Measurements from ENCODE around the gene ILF2.
"Not testable (repeated sequence)": the region's sequence is repeated elsewhere in the genome, so short reads cannot be mapped to it uniquely, and the experiment has no call there.

ILF2 gene

DNA sequence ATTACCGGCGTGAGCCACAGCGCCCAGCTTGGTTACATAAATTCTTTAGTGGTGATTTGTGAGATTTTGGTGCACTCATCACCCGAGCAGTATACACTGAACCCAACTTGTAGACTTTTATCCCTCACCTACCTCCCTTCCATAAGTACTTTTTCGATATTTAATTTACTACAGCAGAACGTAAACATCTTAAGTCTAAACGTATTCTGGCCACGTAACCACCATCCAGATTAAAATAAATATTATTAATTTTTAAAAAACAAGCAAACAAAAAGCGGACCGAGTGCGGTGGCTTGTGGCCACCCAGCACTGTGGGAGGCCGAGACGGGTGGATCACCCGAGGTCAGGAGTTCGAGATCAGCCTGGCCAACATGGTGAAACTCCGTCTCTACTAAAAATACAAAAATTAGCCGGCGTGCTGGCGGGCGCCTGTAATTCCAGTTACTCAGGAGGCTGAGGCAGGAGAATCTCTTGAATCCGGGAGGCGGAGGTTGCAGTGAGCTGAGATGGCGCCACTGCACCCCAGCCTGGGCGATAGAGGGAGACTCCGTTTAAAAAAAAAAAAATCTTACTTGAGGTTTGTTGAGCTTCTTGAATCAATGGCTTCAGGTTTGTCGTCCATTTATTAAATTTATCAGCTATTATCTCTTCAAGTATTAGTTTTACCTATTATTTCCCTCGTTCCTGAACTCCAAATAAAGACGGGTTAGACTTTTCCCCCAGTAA lies 998 bp upstream of the ILF2 start:
- not testable (repeated sequence) for H3K4me1 ChIP-seq (ENCODE audit: control insufficient read depth, insufficient read depth, low read length); H3K9me3 ChIP-seq (ENCODE audit: control insufficient read depth, insufficient read depth, low read depth, low read length)
- POLR2A ChIA-PET = interaction anchor here (0.6 to 2.1 kb wide), 11 partner anchors 12 to 319 kb away, joined by 3 to 12 read pairs (median 3); partner anchors contain the start of genes CHTOP, CREB3L4, GATAD2B and INTS3
- CTCF ChIA-PET = interaction anchor here (0.6 to 1.6 kb wide), 11 partner anchors 11 to 599 kb away, joined by 3 to 11 read pairs (median 3); partner anchors contain the start of gene RAB13
- H3K27ac ChIP-seq (ENCODE audit: extremely low read depth, low read depth, low read length) = peak overlapping the region; percentile 51
- peaks cover 28 to 35% of the 10 kb centered on the region in 2 experiments for H3K36me3 ChIP-seq (ENCODE audit: control insufficient read depth in 2 of 2, insufficient read depth in 1 of 2, low read length in 2 of 2)
- peak overlapping the region; percentile 57 for H3K4me3 ChIP-seq (ENCODE audit: low read depth, low read length)
- TF ChIP-seq BCL11A (tag by site-specific recombination; IDR thresholded peaks at IDR 0.05; ENCODE audit: low read depth) (peak; percentile 39; the same call in 1 of the 2 replicates), ZNF184 (tag by site-specific recombination; IDR thresholded peaks at IDR 0.05) (0 out of 2 replicates have a peak, but pooled peaks have one; percentile 37), ZBTB8A (tag by site-specific recombination; IDR thresholded peaks at IDR 0.05) (peak; percentile 42), ZFHX2 (tag by site-specific recombination; conservative IDR thresholded peaks at IDR 0.05) (0 out of 2 replicates have a peak, but pooled peaks have one; percentile 17), ZNF335 (tag by site-specific recombination; conservative IDR thresholded peaks at IDR 0.05) (peak; percentile 90), KLF8 (tag by site-specific recombination; IDR thresholded peaks at IDR 0.05) (0 out of 2 replicates have a peak, but pooled peaks have one; percentile 14), ZNF664 (tag by site-specific recombination; IDR thresholded peaks at IDR 0.05) (peak; percentile 86), REPIN1 (tag by site-specific recombination; IDR thresholded peaks at IDR 0.05; ENCODE audit: low read depth) (0 out of 2 replicates have a peak, but pooled peaks have one; percentile 24), ZBTB20 (tag by site-specific recombination; IDR thresholded peaks at IDR 0.05) (0 out of 2 replicates have a peak, but pooled peaks have one; percentile 8), BCL11B (tag by site-specific recombination; IDR thresholded peaks at IDR 0.05; ENCODE audit: low read depth) (0 out of 2 replicates have a peak, but pooled peaks have one; percentile 59), YY1 (tag by site-specific recombination; IDR thresholded peaks at IDR 0.05) (peak; percentile 48), ZNF423 (tag by site-specific recombination; IDR thresholded peaks at IDR 0.05) (0 out of 2 replicates have a peak, but pooled peaks have one; percentile 12), ZNF600 (tag by site-specific recombination; IDR thresholded peaks at IDR 0.05) (peak; percentile 41), GLIS2 (tag by site-specific recombination; IDR thresholded peaks at IDR 0.05) (peak; percentile 65), ZNF366 (tag by site-specific recombination; conservative IDR thresholded peaks at IDR 0.05) (0 out of 2 replicates have a peak, but pooled peaks have one; percentile 28), ZSCAN30 (tag by site-specific recombination; IDR thresholded peaks at IDR 0.05) (0 out of 2 replicates have a peak, but pooled peaks have one; percentile 13), GLIS1 (tag by site-specific recombination; IDR thresholded peaks at IDR 0.05) (peak; percentile 71; the same call in 1 of the 2 replicates)
- TF ChIP-seq, protein P1, sequence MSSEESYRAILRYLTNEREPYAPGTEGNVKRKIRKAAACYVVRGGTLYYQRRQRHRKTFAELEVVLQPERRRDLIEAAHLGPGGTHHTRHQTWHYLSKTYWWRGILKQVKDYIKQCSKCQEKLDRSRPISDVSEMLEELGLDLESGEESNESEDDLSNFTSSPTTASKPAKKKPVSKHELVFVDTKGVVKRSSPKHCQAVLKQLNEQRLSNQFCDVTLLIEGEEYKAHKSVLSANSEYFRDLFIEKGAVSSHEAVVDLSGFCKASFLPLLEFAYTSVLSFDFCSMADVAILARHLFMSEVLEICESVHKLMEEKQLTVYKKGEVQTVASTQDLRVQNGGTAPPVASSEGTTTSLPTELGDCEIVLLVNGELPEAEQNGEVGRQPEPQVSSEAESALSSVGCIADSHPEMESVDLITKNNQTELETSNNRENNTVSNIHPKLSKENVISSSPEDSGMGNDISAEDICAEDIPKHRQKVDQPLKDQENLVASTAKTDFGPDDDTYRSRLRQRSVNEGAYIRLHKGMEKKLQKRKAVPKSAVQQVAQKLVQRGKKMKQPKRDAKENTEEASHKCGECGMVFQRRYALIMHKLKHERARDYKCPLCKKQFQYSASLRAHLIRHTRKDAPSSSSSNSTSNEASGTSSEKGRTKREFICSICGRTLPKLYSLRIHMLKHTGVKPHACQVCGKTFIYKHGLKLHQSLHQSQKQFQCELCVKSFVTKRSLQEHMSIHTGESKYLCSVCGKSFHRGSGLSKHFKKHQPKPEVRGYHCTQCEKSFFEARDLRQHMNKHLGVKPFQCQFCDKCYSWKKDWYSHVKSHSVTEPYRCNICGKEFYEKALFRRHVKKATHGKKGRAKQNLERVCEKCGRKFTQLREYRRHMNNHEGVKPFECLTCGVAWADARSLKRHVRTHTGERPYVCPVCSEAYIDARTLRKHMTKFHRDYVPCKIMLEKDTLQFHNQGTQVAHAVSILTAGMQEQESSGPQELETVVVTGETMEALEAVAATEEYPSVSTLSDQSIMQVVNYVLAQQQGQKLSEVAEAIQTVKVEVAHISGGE (tag by site-specific recombination; conservative IDR thresholded peaks at IDR 0.05; ENCODE audit: low read depth) = 0 out of 2 replicates have a peak, but pooled peaks have one; percentile 17
- TF ChIP-seq, protein P2, sequence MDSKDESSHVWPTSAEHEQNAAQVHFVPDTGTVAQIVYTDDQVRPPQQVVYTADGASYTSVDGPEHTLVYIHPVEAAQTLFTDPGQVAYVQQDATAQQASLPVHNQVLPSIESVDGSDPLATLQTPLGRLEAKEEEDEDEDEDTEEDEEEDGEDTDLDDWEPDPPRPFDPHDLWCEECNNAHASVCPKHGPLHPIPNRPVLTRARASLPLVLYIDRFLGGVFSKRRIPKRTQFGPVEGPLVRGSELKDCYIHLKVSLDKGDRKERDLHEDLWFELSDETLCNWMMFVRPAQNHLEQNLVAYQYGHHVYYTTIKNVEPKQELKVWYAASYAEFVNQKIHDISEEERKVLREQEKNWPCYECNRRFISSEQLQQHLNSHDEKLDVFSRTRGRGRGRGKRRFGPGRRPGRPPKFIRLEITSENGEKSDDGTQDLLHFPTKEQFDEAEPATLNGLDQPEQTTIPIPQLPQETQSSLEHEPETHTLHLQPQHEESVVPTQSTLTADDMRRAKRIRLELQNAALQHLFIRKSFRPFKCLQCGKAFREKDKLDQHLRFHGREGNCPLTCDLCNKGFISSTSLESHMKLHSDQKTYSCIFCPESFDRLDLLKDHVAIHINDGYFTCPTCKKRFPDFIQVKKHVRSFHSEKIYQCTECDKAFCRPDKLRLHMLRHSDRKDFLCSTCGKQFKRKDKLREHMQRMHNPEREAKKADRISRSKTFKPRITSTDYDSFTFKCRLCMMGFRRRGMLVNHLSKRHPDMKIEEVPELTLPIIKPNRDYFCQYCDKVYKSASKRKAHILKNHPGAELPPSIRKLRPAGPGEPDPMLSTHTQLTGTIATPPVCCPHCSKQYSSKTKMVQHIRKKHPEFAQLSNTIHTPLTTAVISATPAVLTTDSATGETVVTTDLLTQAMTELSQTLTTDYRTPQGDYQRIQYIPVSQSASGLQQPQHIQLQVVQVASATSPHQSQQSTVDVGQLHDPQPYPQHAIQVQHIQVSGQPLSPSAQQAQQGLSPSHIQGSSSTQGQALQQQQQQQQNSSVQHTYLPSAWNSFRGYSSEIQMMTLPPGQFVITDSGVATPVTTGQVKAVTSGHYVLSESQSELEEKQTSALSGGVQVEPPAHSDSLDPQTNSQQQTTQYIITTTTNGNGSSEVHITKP (tag by site-specific recombination; IDR thresholded peaks at IDR 0.05) = peak; percentile 61; the same call in 1 of the 2 replicates
- TF ChIP-seq, protein P3, sequence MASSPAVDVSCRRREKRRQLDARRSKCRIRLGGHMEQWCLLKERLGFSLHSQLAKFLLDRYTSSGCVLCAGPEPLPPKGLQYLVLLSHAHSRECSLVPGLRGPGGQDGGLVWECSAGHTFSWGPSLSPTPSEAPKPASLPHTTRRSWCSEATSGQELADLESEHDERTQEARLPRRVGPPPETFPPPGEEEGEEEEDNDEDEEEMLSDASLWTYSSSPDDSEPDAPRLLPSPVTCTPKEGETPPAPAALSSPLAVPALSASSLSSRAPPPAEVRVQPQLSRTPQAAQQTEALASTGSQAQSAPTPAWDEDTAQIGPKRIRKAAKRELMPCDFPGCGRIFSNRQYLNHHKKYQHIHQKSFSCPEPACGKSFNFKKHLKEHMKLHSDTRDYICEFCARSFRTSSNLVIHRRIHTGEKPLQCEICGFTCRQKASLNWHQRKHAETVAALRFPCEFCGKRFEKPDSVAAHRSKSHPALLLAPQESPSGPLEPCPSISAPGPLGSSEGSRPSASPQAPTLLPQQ (tag by site-specific recombination; IDR thresholded peaks at IDR 0.05) = 0 out of 2 replicates have a peak, but pooled peaks have one; percentile 34
- TF ChIP-seq, protein P4, sequence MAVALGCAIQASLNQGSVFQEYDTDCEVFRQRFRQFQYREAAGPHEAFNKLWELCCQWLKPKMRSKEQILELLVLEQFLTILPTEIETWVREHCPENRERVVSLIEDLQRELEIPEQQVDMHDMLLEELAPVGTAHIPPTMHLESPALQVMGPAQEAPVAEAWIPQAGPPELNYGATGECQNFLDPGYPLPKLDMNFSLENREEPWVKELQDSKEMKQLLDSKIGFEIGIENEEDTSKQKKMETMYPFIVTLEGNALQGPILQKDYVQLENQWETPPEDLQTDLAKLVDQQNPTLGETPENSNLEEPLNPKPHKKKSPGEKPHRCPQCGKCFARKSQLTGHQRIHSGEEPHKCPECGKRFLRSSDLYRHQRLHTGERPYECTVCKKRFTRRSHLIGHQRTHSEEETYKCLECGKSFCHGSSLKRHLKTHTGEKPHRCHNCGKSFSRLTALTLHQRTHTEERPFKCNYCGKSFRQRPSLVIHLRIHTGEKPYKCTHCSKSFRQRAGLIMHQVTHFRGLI (tag by site-specific recombination; IDR thresholded peaks at IDR 0.05) = 0 out of 2 replicates have a peak, but pooled peaks have one; percentile 8
- TF ChIP-seq, protein P5, sequence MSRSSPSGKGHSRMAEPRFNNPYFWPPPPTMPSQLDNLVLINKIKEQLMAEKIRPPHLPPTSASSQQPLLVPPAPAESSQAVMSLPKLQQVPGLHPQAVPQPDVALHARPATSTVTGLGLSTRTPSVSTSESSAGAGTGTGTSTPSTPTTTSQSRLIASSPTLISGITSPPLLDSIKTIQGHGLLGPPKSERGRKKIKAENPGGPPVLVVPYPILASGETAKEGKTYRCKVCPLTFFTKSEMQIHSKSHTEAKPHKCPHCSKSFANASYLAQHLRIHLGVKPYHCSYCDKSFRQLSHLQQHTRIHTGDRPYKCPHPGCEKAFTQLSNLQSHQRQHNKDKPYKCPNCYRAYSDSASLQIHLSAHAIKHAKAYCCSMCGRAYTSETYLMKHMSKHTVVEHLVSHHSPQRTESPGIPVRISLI (tag by site-specific recombination; IDR thresholded peaks at IDR 0.05) = peak; percentile 89
- TF ChIP-seq, protein P6, sequence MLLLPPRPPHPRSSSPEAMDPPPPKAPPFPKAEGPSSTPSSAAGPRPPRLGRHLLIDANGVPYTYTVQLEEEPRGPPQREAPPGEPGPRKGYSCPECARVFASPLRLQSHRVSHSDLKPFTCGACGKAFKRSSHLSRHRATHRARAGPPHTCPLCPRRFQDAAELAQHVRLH (tag by site-specific recombination; IDR thresholded peaks at IDR 0.05) = peak; percentile 79
